Loucy (cell line): ENCODE results near the gene KLF7.

Source experiments
- CTCF ChIP-seq: fragments of 200-600 bp; sonication (generic); conservative IDR thresholded peaks from 2 replicates; pipeline ENCODE4 v1.5.1; 2014; ENCODE audit warnings: mild to moderate bottlenecking, antibody characterized with exemption, low read length
- EZH2phosphoT487 ChIP-seq: fragments of 200-600 bp; IDR thresholded peaks from 2 replicates; pipeline ENCODE4 v1.6.1; 2018; ENCODE audit warnings: antibody characterized with exemption, mild to moderate bottlenecking, moderate library complexity, borderline replicate concordance

- TF ChIP-seq CTCF (peak; percentile 27; the same call in 1 of the 2 replicates), EZH2phosphoT487 (no peak)
Observed at GRCh38 chr2:207166349-207167098, 776 bp upstream of the KLF7 start.
